Measurements from ENCODE around the gene SHC3. TPM values are rescaled to one million over a fixed set of nuclear protein-coding genes. Genes with fewer than 3 reads are reported as not detected.
"Not testable (repeated sequence)": the region's sequence is repeated elsewhere in the genome, so short reads cannot be mapped to it uniquely, and the experiment has no call there.

The SHC3 gene, protein sequence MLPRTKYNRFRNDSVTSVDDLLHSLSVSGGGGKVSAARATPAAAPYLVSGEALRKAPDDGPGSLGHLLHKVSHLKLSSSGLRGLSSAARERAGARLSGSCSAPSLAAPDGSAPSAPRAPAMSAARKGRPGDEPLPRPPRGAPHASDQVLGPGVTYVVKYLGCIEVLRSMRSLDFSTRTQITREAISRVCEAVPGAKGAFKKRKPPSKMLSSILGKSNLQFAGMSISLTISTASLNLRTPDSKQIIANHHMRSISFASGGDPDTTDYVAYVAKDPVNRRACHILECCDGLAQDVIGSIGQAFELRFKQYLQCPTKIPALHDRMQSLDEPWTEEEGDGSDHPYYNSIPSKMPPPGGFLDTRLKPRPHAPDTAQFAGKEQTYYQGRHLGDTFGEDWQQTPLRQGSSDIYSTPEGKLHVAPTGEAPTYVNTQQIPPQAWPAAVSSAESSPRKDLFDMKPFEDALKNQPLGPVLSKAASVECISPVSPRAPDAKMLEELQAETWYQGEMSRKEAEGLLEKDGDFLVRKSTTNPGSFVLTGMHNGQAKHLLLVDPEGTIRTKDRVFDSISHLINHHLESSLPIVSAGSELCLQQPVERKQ
- total RNA-seq = 49.3 TPM

DNA sequence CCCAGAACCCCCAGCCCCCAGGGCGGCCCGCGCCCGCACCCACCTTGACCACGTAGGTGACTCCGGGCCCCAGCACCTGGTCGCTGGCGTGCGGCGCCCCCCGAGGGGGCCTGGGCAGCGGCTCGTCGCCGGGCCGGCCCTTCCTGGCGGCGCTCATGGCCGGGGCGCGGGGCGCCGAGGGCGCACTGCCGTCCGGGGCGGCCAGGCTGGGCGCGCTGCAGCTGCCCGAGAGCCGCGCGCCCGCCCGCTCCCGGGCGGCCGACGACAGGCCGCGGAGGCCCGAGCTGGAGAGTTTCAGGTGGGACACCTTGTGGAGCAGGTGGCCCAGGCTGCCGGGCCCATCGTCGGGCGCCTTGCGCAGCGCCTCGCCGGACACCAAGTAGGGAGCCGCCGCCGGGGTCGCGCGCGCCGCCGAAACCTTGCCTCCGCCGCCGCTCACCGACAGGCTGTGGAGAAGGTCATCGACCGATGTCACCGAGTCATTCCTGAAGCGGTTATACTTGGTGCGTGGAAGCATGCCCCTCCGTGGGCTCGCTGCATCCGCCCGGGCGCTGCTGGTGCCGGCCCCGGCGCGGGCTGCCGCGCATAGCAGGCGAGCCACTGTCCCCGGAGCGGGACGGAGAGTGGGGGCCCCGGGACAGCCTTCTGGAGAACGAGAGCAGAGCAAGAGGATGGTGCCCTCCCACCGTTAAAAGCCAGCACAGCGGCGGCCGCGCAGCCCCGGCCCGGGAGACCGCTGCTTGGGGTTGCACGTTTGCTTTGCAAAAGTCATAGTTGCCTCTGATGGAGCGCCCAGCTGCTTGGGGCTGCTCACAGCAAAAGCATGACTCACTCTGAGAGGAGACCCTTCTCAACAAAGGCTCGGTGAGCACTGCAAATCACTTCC, at the start of gene SHC3:
TSS of gene SHC3 (minus strand) at position 875 of the 886 bp plus-strand sequence. CDS start at position 517, 358 bp downstream.
- FAIRE-seq = no peak
- peak in 1 of 2 donors; percentile 39 for DNase-seq (ENCODE audit: low spot score in 2 of 2)

DNA sequence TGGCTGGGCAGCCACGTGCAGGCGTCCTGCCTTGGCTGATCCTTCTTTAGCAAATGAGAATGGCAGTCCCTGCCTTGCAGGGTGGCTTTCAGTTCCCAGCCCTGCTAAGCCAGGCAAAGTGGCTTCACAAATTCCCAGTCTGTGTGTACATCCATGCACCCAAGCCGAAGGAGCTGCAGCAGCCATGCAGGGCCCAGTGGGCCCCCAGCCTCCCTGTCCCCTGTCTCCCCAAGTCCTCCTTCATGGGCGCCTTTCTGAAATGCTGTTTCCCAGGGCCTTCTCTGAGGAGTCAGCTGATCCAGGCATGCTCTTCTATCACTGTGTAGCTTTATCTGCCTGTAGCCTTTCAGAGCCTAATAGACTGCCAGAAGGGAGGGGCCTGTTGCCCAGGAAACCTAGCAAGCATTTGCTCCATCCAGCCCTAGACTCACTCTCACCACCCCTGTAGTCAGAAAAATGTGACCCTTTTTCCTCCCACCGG, 47.4 kb upstream of the SHC3 start:
- FAIRE-seq (no peak), DNase-seq (ENCODE audit: low spot score in 2 of 2) (no peak)

GRCh38 chr9:89225587-89225986, 47.0 kb upstream of the SHC3 start:
- DNase-seq (ENCODE audit: low spot score in 2 of 2) (no peak), FAIRE-seq (no peak)

DNA sequence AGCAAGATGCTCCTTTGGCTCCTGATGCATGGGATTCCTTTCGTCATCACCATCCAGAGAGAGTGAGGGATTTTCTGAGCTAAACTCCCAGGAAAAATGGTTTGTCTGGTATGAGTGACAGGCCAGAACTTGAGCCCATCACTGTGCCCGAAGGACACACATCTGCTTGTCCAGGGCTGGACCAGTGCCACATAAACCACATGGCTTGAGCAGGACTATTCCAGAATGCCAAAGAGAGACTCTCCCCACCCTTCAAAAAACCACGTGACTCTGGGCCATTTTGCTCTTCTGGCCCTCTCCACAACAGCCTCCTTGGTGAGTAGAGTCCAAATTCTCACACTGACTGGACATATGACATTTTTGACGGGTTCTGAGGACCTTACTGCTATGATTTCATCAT, 46.4 kb upstream of the SHC3 start:
- no peak for DNase-seq (ENCODE audit: low spot score in 2 of 2)
- FAIRE-seq = no peak

DNA sequence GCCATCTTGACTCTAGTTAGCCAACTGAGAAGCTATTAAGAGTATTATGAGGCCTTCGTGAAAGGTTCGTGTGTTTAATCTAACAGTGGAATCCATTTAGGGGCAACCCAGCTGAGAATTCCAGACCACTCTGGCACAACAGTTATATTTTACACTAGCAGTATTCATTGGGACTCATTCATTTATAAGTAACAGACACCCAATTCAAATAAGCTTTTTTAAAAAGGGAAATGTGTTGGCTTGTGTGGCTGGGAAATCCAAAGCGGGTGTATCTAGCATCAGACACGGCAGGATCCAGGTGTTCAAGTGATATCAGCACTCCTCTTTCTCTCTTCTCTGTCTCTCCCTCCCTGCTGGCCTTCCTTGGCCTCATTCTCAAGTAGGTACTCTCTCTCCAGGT, 46.0 kb upstream of the SHC3 start:
- DNase-seq (ENCODE audit: low spot score in 2 of 2) (no peak), FAIRE-seq (no peak)

DNA sequence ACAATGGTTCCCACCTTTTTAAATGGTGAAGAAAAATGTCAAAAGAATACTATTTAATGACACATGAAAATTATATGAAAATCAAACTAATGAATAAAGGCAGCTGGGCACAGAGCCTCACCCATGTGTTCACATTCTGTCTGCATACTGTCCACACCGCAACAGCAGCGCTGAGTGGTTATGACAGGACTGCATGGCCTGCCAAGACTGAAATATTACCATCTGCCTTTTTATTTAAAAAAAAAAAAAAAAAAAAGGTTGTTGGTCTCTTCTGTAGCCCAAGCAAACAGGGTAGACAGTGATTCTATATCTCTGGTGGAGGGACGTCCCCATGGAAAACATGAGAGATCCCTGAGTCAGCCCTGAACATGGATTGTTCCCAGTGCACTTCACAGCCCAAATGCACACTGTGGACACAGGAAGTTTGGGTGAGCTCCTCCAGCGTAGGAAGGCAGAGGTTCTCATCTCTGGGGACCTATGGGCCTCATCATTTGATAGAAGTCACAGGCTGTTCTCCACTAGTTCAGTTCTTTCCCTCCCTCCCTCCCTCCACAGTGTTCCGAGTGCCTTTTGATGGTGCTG, 44.9 kb upstream of the SHC3 start:
- DNase-seq (ENCODE audit: low spot score in 2 of 2) = no peak
- FAIRE-seq = no peak

DNA sequence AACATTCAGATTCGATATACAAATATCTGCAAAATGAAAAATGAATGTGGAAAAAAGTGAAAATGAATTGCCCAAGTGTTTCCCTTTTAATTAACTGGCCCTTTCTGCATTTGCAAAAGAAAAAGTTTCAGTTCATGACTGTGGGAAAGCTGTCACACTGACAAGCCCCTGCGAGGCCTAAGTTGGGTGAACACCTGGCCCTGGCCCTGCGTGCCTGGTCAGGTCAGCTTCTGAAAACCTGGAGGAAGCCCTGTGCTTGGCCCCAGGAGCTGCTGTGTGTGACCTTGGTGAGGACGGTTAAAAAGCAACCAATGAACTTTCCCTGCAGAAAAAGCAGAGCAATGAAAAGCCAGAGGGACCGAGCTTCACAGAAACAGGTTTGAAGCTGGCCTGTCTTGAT, 41.0 kb upstream of the SHC3 start:
- no peak for DNase-seq (ENCODE audit: low spot score in 2 of 2)
- FAIRE-seq = no peak

DNA sequence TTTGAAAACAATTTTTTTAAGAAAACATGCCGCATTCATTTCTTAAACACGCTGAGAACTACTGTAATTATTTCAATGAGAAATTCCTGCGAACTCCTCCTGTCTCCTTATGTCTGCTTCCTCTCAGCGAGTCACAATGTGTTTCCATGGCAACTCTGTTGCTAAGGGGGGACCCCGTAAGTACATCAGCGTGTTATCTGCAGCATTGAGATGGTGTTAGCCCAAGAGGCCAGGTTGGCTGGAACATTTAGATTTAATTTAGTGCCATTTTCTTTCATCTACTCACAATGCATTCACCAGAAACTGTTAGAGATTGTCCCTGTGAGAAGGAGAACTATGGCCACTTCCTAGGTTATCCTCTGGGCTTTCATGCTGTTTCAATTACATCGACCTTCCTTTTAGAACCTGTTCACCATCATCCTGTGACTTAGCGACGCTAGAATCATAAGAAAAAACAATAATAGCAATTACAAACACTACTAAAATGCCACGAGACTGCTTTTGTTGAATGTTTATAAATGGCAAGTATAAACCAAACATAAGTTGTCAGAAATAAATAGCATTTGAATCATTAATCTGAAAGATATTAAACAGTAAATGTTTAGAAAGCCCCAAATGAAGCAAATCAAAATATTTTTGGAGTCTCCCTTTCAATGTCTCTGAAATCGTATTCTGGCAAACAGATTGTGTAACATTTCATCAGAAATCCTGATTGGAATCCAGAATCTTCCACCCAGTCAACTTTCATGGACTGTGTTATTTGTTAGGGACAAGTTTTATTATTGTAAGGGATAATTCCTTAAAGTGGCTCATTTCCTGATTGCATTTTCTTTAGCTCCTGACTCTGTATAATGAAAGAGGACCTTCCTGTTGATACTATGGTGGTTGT, 39.7 kb upstream of the SHC3 start:
- no peak for FAIRE-seq
- peak in 1 of 2 donors; percentile 48 for DNase-seq (ENCODE audit: low spot score in 2 of 2)

- FAIRE-seq (no peak), DNase-seq (ENCODE audit: low spot score in 2 of 2) (no peak)
Measured at GRCh38 chr9:89215342-89215741, 36.7 kb upstream of the SHC3 start.

GRCh38 chr9:89213396-89213880, 34.8 kb upstream of the SHC3 start:
- no peak for DNase-seq (ENCODE audit: low spot score in 2 of 2)
- FAIRE-seq = no peak

DNA sequence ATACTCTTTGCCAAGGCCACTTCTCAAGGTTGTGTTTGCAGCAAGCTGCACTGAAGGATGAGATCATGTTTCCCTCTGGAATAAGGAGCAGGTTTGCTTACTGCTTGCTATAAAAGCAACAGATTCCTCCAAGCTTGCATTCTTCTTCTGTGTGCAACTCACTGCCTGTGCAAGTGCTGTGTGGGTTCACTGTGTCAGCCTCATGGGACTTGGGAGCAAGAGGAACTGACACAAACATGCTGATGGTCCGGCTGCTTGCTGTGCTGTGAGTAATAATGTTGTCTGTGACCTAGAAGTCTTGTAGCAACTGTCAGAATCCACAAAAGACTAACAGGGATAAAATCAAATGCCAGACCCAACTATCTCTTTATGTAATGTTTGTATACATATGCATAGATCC, 33.6 kb upstream of the SHC3 start:
- no peak for FAIRE-seq
- no peak for DNase-seq (ENCODE audit: low spot score in 2 of 2)

DNA sequence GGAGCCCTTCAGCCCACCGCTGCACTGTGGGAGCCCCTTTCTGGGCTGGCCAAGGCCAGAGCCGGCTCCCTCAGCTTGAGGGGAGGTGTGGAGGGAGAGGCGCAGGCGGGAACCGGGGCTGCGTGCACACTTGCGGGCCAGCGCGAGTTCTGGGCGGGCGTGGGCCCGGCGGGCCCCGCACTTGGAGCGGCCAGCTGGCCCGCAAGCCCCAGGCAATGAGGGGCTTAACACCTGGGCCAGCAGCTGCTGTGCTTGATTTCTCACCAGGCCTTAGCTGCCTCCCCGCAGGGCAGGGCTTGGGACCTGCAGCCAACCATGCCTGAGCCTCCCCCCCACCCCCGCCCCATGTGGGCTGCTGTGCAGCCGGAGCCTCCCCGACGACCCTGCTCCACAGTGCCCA, 30.7 kb upstream of the SHC3 start:
- not testable (repeated sequence) for FAIRE-seq; DNase-seq (ENCODE audit: low spot score in 2 of 2)

- FAIRE-seq = no peak
Measured at GRCh38 chr9:89207026-89207425, 28.4 kb upstream of the SHC3 start.

GRCh38 chr9:89204801-89205200, 26.2 kb upstream of the SHC3 start:
- FAIRE-seq (no peak), DNase-seq (ENCODE audit: low spot score in 2 of 2) (no peak)

More at GRCh38 chr9:89207026-89207425, 28.4 kb upstream of the SHC3 start:
- DNase-seq (ENCODE audit: low spot score in 2 of 2) = no peak

GRCh38 chr9:89195131-89195797, 16.6 kb upstream of the SHC3 start:
- DNase-seq (ENCODE audit: low spot score in 2 of 2) = no peak
- FAIRE-seq = no peak

- DNase-seq (ENCODE audit: low spot score in 2 of 2) (no peak), FAIRE-seq (no peak)
Measured at GRCh38 chr9:89194421-89195130, 16.0 kb upstream of the SHC3 start.

DNA sequence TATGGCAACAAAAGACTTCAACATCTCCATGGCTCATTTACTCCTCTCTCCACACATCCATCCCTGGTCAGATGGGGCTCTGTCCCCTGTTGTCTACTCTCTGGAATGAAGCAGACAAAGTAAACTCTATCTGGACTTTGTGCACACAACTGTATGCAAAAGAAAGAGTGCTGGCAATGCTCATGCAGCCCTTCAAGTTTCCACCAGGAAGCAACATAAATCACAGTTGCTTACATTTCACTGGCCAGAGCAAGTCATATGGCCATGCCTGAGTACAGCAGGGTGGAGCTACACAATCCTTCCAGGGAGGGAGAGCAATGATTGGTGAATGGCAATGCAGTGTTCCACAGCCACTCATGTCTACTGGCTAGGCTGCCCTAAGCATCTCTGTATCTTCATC, 12.4 kb upstream of the SHC3 start:
- no peak for FAIRE-seq
- DNase-seq (ENCODE audit: low spot score in 2 of 2) = no peak

- DNase-seq (ENCODE audit: low spot score in 2 of 2) (no peak), FAIRE-seq (no peak)
Measured at GRCh38 chr9:89189215-89189614, 10.6 kb upstream of the SHC3 start.
